Measurements from ENCODE around the gene PTRH1. TPM values are rescaled to one million over a fixed set of nuclear protein-coding genes. Genes with fewer than 3 reads are reported as not detected.

PTRH1 gene
- polyA plus RNA-seq, 1 of the 3 experiments (the other 2 are of a cell fraction), result 42.2 TPM

DNA sequence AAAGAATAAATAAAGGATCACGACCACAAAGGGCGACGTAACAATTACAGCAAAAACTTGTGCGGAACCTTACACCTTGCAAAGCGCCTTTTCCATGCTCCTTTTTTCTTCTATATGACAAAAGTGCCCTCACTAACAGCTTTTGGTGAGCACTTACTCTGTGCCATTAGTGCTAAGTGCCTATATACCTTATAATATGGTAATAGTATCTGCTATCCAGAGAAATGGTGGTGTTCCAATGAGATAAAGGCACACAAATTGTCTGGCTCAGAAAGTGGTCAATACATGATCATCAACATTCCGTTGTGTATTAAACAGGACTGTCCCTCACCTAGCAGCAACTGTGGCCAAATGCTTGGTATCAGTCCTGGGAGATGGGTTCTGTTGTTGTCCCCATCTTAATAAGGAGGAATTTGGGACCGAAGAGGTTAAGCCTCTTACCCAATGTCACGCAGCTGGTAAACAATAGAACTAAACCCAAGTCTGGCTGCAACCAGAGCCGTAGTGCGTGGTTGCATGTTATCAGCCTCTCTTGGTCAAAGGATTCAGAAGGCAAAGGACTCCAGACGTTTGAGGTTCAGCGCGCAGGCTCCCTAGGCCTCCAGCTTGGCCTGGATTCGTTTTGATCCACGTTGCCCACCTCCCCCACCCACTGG, 20.2 kb upstream of the PTRH1 start:
- Histone ChIP-seq H3K4me1 (ENCODE audit: control insufficient read depth in 1 of 2, insufficient read depth in 2 of 2, low read depth in 1 of 2, low read length in 1 of 2) (peaks cover 5 to 11% of the 10 kb centered on the region in 2 experiments; a peak in 1 of 4 replicates), H3K9me2 (no peaks in the 10 kb centered on the region), H3K79me2 (ENCODE audit: insufficient read depth) (no peaks in the 10 kb centered on the region), H3F3A (replicated peaks; ENCODE audit: insufficient read depth) (peaks cover 2% of the 10 kb centered on the region), H4K20me1 (ENCODE audit: insufficient read depth) (no peaks in the 10 kb centered on the region), H3K9me3 (no peaks in the 10 kb centered on the region), H3K27me3 (ENCODE audit: insufficient read depth) (no peaks in the 10 kb centered on the region), H2AFZ (ENCODE audit: low read depth) (no peak overlapping the region), H3K4me2 (no peak overlapping the region), H3K9ac (no peak overlapping the region), H3K27ac (ENCODE audit: low read depth in 2 of 2, low read length in 1 of 2) (peak overlapping the region in 1 of 2 experiments; percentile 40; a peak in 1 of 4 replicates), H3K4me3 (ENCODE audit: low read depth in 2 of 2, low read length in 1 of 2) (peak overlapping the region; percentile 79; a peak in 3 of 4 replicates), H3K36me3 (replicated peaks in 1 of 2; ENCODE audit: control insufficient read depth in 1 of 2, insufficient read depth in 2 of 2, low read length in 1 of 2) (peaks cover 0 to 3% of the 10 kb centered on the region in 2 experiments)
- POLR2A ChIA-PET, result interaction anchor here (0.6 to 1.6 kb wide), 8 partner anchors 8 to 164 kb away, joined by 3 to 9 read pairs (median 6); partner anchors contain the start of gene CDK9
- DNase-seq, result no peak
- 33% methylated on average over 15 of the region's 15 CpGs for WGBS (ENCODE audit: low lambda C conversion rate)
- TF ChIP-seq EP300 (IDR thresholded peaks at IDR 0.05; ENCODE audit: borderline replicate concordance in 1 of 2, low read depth in 1 of 2, low read length in 1 of 2) (no peak), RCOR1 (IDR thresholded peaks at IDR 0.05; ENCODE audit: low read length) (0 out of 2 replicates have a peak, but pooled peaks have one; percentile 3)
- CTCF ChIA-PET, result interaction anchor here (0.7 to 10.7 kb wide), 49 partner anchors 9 to 332 kb away, joined by 3 to 226 read pairs (median 8); partner anchors contain the start of genes AK1, CDK9, ENG and SLC25A25

DNA sequence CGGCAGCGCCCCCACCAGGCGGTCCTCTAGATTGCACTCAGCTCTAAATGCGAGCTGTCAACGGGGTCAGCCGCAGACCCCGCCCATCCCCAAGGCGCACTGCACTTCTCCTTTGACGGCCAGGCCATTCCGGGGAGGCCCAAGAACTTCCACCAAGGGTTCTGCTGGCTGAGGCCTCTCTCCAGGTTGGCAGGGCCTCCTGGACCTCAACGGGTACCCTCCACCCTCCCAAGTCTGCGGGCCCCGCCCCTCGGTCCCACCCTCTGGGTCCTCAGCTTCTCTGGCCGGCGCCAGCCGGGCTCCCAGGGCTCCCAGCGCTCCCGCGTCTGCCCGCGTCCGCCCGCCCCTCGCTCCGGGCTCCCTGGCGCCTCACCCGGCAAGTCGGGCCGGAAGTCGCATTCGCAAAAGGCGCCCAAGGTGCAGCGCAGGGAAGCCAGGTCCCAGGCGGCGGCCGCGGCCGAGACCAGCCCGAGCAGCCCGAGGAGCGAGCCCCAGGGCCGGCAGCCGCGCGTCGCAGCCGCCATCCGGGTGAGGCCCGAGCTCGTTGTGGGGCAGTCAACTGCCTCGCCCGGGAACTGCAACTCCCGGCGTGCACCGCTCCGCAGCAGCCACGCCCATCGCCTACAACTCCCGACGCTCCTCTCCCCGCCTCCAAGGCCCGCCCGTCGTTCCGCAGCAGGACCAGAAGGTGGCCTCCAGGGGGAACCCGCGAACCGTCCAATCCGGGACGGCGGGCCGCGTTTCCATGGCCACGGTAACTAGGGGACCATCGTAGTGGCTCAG, 19.5 kb upstream of the PTRH1 start, which contains the start of gene TOR2A:
TSS of gene TOR2A (minus strand) at position 548 of the 783 bp plus-strand sequence. CDS start at position 524, 24 bp downstream.
- H3K4me2 ChIP-seq, result peak within 1 kb of the TSS; percentile 91
- H4K20me1 ChIP-seq (ENCODE audit: insufficient read depth), result no peaks in the 10 kb centered on the region
- no peaks in the 10 kb centered on the region for H3K27me3 ChIP-seq (ENCODE audit: insufficient read depth)
- POLR2A ChIA-PET, result interaction anchor here (0.6 to 1.6 kb wide), 17 partner anchors 9 to 195 kb away, joined by 3 to 9 read pairs (median 4); partner anchors contain the start of genes CDK9, PIP5KL1 and TTC16
- H3K79me2 ChIP-seq (ENCODE audit: insufficient read depth), result no peaks in the 10 kb centered on the region
- CTCF ChIA-PET, result interaction anchor here (0.6 to 10.7 kb wide), 93 partner anchors 9 to 366 kb away, joined by 3 to 226 read pairs (median 5); partner anchors contain the start of genes AK1, CDK9, ENG and PTRH1
- H3F3A ChIP-seq (replicated peaks; ENCODE audit: insufficient read depth), result peaks cover 2% of the 10 kb centered on the region
- H3K9me2 ChIP-seq, result no peaks in the 10 kb centered on the region
- peaks cover 5 to 11% of the 10 kb centered on the region in 2 experiments; a peak in 1 of 4 replicates for H3K4me1 ChIP-seq (ENCODE audit: control insufficient read depth in 1 of 2, insufficient read depth in 2 of 2, low read depth in 1 of 2, low read length in 1 of 2)
- peak within 1 kb of the TSS; percentile 62 to 93 for H3K27ac ChIP-seq (ENCODE audit: low read depth in 2 of 2, low read length in 1 of 2)
- peak within 1 kb of the TSS; percentile 82 for H2AFZ ChIP-seq (ENCODE audit: low read depth)
- DNase-seq, result peak; percentile 98
- H3K9me3 ChIP-seq, result no peaks in the 10 kb centered on the region
- peaks cover 0 to 3% of the 10 kb centered on the region in 2 experiments for H3K36me3 ChIP-seq (replicated peaks in 1 of 2; ENCODE audit: control insufficient read depth in 1 of 2, insufficient read depth in 2 of 2, low read length in 1 of 2)
- H3K9ac ChIP-seq, result peak within 1 kb of the TSS; percentile 65
- WGBS (ENCODE audit: low lambda C conversion rate), result 0% methylated on average over 10 of the region's 76 CpGs
- peak within 1 kb of the TSS; percentile 79 for H3K4me3 ChIP-seq (ENCODE audit: low read depth in 2 of 2, low read length in 1 of 2)
- TF ChIP-seq SMC3 (IDR thresholded peaks at IDR 0.05; ENCODE audit: low read depth, low read length), result peak; percentile 96
- TF ChIP-seq TAF1 (IDR thresholded peaks at IDR 0.05; ENCODE audit: borderline replicate concordance, low read depth, low read length), result peak; percentile 55
- no peak for TF ChIP-seq NFIC (IDR thresholded peaks at IDR 0.05; ENCODE audit: borderline replicate concordance)
- TF ChIP-seq, protein P1, sequence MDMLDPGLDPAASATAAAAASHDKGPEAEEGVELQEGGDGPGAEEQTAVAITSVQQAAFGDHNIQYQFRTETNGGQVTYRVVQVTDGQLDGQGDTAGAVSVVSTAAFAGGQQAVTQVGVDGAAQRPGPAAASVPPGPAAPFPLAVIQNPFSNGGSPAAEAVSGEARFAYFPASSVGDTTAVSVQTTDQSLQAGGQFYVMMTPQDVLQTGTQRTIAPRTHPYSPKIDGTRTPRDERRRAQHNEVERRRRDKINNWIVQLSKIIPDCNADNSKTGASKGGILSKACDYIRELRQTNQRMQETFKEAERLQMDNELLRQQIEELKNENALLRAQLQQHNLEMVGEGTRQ (IDR thresholded peaks at IDR 0.05; ENCODE audit: borderline replicate concordance, low read depth, low read length), result no peak
- TF ChIP-seq, protein P2, sequence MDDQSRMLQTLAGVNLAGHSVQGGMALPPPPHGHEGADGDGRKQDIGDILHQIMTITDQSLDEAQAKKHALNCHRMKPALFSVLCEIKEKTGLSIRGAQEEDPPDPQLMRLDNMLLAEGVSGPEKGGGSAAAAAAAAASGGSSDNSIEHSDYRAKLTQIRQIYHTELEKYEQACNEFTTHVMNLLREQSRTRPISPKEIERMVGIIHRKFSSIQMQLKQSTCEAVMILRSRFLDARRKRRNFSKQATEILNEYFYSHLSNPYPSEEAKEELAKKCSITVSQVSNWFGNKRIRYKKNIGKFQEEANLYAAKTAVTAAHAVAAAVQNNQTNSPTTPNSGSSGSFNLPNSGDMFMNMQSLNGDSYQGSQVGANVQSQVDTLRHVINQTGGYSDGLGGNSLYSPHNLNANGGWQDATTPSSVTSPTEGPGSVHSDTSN (IDR thresholded peaks at IDR 0.05), result no peak; the same call in 1 of the 2 replicates
- TF ChIP-seq, protein P3, sequence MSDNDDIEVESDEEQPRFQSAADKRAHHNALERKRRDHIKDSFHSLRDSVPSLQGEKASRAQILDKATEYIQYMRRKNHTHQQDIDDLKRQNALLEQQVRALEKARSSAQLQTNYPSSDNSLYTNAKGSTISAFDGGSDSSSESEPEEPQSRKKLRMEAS (IDR thresholded peaks at IDR 0.05; ENCODE audit: low read depth), result peak; percentile 37; the same call in 1 of the 2 replicates
- TF ChIP-seq, protein P4, sequence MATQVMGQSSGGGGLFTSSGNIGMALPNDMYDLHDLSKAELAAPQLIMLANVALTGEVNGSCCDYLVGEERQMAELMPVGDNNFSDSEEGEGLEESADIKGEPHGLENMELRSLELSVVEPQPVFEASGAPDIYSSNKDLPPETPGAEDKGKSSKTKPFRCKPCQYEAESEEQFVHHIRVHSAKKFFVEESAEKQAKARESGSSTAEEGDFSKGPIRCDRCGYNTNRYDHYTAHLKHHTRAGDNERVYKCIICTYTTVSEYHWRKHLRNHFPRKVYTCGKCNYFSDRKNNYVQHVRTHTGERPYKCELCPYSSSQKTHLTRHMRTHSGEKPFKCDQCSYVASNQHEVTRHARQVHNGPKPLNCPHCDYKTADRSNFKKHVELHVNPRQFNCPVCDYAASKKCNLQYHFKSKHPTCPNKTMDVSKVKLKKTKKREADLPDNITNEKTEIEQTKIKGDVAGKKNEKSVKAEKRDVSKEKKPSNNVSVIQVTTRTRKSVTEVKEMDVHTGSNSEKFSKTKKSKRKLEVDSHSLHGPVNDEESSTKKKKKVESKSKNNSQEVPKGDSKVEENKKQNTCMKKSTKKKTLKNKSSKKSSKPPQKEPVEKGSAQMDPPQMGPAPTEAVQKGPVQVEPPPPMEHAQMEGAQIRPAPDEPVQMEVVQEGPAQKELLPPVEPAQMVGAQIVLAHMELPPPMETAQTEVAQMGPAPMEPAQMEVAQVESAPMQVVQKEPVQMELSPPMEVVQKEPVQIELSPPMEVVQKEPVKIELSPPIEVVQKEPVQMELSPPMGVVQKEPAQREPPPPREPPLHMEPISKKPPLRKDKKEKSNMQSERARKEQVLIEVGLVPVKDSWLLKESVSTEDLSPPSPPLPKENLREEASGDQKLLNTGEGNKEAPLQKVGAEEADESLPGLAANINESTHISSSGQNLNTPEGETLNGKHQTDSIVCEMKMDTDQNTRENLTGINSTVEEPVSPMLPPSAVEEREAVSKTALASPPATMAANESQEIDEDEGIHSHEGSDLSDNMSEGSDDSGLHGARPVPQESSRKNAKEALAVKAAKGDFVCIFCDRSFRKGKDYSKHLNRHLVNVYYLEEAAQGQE (IDR thresholded peaks at IDR 0.05; ENCODE audit: low read depth, low read length), result no peak
- TF ChIP-seq TEAD4 (IDR thresholded peaks at IDR 0.05; ENCODE audit: borderline replicate concordance, insufficient read depth), result no peak
- peak; percentile 93 for TF ChIP-seq SIN3A (IDR thresholded peaks at IDR 0.05; ENCODE audit: borderline replicate concordance, low read depth, low read length)
- TF ChIP-seq RXRA (IDR thresholded peaks at IDR 0.05; ENCODE audit: borderline replicate concordance, low read depth), result no peak
- TF ChIP-seq, protein P5, sequence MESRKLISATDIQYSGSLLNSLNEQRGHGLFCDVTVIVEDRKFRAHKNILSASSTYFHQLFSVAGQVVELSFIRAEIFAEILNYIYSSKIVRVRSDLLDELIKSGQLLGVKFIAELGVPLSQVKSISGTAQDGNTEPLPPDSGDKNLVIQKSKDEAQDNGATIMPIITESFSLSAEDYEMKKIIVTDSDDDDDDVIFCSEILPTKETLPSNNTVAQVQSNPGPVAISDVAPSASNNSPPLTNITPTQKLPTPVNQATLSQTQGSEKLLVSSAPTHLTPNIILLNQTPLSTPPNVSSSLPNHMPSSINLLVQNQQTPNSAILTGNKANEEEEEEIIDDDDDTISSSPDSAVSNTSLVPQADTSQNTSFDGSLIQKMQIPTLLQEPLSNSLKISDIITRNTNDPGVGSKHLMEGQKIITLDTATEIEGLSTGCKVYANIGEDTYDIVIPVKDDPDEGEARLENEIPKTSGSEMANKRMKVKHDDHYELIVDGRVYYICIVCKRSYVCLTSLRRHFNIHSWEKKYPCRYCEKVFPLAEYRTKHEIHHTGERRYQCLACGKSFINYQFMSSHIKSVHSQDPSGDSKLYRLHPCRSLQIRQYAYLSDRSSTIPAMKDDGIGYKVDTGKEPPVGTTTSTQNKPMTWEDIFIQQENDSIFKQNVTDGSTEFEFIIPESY (IDR thresholded peaks at IDR 0.05; ENCODE audit: borderline replicate concordance, low read depth), result no peak
- peak; percentile 64 for TF ChIP-seq GABPA (IDR thresholded peaks at IDR 0.05; ENCODE audit: low read depth)
